GM18517 (cell line): ENCODE data around the gene TAF7.
"Not testable (repeated sequence)": the region's sequence is repeated elsewhere in the genome, so short reads cannot be mapped to it uniquely, and the experiment has no call there.

Experiments
- ATAC-seq: cut with Tn5 transposase; IDR thresholded peaks from one replicate; pipeline ENCODE4 v1.9.1; 2021; ENCODE audit warnings: mild to moderate bottlenecking, moderate library complexity; ENCODE audit not compliant: unreplicated experiment

TAF7 gene

DNA sequence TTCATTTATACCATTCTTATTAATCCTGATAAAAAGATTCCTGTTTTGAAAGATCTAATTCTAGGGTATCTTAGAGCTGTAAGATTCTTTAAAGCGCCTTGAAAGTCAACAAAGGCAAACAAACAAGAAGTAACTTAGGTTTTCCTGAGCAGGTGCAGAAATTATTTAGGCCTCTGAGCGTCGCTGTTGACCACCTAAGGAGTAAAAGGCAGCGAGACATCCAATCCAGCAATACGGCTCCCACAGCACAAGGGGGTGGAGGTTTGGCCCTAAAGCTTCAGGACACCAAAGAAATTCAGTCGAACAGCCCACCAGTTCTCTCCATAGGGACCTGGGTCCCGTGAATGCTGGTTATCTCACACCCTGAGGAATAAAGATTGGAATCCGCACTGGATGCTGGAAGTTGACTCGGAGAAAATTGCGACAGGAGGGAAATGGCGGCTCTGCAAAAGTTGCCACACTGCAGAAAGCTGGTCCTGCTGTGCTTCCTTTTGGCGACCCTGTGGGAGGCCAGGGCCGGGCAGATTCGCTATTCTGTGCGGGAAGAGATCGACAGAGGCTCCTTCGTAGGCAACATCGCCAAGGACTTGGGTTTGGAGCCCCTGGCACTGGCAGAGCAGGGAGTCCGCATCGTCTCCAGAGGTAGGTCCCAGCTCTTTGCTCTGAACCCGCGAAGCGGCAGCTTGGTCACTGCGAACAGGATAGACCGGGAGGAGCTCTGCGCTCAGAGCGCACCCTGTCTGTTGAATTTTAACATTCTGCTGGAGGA lies 18.1 kb upstream of the TAF7 start, which contains the start of gene PCDHGA2:
Gene PCDHGA2, plus strand, starts transcription at position 223 of the 769 bp plus-strand sequence.
- no peak for ATAC-seq

DNA sequence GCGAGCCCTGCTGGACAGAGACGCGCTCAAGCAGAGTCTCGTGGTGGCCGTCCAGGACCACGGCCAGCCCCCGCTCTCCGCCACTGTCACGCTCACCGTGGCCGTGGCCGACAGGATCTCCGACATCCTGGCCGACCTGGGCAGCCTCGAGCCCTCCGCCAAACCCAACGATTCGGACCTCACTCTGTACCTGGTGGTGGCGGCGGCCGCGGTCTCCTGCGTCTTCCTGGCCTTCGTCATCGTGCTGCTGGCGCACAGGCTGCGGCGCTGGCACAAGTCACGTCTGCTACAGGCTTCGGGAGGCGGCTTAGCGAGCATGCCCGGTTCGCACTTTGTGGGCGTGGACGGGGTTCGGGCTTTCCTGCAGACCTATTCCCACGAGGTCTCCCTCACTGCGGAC lies 12.0 kb upstream of the TAF7 start:
- ATAC-seq = not testable (repeated sequence)

DNA sequence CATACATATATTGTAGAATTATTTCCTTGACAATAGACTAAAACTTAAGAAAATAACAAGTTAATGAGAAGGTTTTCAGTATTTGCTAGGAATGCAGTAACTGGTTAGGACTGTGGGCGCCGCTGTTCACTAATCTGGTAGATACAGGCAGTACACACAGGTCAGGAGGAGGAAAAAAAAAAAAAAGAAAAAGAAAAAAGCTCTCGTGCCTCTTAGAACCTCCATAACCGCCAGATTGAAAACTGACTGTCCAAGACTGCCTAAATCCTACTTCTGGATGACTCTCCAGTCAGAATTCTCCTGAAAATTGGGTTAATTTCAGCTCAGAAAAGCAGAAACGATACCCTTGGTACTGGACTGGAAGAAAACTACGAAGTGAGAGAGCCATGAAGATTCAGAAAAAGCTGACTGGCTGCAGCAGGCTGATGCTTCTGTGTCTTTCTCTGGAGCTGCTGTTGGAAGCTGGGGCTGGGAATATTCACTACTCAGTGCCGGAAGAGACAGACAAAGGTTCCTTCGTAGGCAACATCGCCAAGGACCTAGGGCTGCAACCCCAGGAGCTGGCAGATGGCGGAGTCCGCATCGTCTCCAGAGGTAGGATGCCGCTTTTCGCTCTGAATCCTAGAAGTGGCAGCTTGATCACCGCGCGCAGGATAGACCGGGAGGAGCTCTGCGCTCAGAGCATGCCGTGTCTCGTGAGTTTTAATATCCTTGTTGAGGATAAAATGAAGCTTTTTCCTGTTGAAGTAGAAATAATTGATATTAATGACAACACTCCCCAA lies 9.9 kb upstream of the TAF7 start, which contains the start of gene PCDHGA1:
Gene PCDHGA1, plus strand, starts transcription at position 216 of the 782 bp plus-strand sequence.
- no peak for ATAC-seq

DNA sequence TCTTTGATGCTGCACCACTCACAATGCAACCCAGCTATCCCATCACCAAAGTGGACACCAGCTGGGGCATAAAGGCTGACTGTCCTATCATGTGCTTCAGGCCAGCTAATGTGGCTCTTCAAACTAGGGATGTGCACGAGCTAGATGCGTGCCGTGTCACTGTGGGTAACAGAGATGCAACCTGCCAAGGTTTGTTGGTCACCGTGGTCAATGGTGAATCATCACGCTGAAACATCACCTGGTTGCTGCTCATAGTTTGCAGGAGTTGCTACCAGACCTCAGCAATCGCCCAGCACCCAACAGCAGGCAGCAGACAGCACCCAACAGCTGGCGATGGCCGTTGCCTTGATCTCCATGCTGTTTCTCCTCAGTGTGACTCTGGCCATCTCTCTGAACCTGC lies 7.6 kb upstream of the TAF7 start:
- ATAC-seq = no peak

DNA sequence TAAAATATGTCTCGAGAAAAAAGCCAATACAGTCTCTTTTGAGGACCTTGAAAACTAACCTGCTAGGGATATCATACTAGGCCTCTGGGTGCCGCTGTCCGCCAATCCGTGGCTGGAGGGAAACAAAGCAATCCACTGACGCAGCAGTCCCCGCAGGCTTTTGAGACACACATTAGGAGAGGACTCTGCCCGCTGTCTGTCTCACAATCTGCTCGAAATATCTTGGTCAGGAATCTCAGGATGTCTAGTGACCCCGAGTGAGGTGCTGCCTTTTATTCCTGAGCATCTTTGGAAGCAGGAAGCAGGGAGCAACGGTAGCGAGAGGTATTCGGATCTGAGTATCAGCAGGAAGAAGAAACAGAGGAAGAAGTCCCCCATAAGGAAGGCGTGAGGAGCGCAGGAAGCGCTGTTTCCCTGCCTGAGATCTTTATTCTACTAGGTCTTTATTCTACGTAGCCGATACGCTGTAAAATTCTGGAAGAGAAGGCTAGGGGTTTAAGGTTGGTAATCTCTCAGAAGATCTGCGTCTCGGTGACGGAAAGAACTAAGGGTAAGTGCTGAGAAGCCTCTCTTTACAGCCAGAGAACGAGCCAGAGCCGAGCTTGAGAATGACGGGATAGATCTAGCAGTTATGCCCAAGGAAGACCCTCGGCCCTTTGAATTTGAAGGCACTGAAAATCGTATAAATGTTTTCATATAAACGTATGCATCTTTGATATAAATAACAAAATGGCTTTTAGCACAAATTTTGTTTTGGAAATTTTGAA lies 5.7 kb upstream of the TAF7 start:
- peak; percentile 45 for ATAC-seq

DNA sequence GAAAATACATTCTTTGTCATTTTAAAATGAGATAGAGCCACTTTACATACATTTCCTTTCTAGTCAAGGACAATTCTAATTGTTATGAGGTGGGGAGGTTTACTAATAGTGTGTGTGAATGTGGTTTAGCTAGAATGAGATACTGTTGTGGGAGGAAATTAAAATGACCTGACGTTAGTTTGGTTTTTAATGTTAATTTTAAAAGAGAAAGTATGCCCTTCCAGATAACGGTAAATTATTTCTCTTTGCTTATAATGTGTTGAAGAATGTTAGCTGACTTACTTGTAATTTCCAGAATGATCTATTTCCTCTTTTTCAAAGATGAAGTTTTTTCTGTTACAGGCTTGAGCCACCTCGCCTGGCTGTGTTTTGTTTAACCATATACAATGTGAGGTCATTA lies 1.7 kb upstream of the TAF7 start:
- no peak for ATAC-seq

DNA sequence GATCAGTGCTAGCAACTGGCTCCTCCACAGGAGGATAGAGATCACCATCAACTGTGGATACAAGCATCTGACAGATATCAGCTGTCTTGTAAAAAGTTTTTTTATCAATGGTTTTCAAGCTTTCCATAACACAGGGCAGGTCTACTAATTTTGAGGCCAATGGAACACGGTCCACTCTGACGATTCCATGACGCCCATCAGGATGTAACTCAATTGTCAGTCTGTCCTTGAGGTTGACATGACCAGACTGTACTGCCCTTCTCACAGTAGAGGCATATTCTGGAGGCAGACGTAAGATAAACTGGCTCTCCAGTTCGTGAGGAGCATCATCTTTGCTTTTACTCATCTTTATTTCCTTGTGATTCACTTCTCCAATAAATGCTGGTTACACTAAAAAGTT lies 885 bp downstream of the TAF7 start:
- ATAC-seq = no peak

DNA sequence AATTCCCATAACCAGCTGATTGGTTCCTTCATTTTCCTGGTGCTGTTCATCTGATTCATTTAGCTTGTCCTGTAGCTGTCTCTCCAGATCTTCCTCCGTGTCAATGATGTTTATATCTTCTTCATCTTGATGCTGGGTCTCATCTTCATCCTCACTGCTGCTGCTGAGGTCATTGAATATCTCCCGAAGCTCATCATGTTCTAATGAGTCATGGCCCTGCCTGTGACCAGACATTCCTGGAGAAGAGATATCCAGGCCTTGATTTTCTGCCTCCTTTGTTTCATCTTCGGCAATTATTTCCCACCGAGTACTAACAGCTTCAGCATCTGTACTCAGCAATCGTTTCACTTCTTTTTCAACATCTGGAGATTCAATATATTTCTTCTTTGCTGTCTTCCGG lies 1.4 kb downstream of the TAF7 start:
- ATAC-seq = no peak

DNA sequence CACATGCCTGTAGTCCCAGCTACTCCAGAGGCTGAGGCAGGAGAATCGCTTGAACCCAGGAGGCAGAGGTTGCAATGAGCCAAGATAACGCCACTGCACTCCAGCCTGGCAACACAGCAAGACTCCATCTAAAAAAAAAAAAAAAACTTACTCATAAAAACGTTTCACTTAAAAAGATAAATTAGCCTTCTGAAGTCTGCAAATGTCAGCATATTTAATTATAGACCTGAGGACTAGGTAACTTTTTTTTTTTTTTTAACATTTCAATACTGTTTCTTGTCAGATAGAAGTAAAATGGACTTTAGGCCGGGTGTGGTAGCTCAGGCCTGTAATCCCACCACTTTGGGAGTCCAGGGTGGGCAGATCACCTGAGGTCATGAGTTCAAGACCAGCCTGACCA lies 3.6 kb downstream of the TAF7 start:
- not testable (repeated sequence) for ATAC-seq

DNA sequence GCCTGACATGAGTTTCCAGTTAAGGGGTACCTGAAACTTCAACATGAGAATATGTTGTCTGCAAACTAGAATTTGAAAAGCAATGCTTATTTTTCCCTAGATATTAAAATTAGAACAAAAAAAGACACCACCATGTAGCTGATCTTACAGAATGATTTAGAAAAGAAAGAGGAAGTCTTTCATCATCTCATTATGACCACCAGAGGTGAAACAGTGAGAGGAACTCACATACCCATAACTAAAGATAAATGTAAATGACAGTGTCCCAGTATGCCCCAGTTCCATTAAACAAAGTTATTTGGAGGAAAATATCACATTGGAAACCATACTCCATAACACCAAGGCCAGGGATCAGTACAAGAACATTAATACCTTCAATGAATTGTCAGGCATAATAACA lies 6.9 kb downstream of the TAF7 start:
- ATAC-seq = no peak

DNA sequence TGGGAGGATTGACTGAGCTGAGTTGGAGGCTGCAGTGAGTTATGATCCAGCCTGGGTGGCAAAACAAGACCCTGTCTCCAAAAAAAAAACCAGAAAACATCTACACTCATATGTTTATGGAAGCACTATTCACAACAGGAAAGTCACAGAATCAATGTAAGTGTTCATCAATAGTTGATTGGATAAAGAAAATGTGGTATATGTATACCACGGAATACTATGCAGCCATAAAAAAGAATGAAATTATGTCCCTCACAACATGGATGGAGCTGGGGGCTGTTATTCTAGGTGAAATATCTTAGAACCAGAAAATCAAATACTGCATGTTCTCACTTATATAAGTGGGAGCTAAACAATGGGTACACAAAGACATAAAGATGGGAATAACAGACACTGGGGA lies 14.0 kb downstream of the TAF7 start:
- no peak for ATAC-seq

DNA sequence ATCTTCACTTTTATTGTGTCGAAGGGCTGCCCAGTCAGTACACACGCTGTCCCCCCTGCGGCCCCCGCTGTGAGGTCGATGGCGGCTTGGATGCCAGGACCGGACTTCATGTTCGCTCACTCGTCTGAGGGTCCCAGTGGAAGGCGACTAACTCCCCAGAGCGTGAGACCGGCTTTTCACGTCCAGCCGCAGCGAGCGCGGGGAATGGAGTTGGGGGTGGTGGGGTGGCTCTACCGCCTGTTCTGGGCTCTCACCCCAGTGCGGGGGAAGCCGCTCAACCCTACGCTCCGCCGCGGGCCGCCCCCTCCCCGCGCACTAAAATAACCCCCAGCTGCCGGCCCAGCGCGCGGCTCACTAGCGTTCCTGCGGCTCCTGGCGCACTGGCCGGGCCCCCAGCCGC lies 16.8 kb downstream of the TAF7 start, which contains the start of gene SLC25A2:
Gene SLC25A2, minus strand, starts transcription at position 294 of the 400 bp plus-strand sequence. Its CDS starts 184 bp downstream, at position 110.
- ATAC-seq = no peak

DNA sequence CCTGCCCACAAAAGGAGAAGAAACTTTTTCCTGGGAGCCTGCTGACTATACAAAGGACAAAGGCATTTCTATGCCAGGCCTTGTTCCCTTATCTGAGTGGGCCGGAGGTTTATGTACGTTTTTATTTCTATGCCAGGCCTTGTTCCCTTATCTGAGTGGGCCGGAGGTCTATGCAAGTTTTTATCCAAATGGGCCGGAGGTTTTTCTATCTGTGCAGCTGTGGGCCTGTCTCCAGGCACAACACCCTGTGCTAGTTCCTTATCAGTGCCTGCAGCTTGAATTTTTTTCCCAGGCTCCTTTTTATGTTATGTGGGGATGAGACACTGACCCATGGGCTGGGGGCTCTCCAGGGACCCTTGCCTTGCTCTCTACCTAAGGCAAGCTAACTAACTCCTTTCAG lies 22.2 kb downstream of the TAF7 start:
- ATAC-seq = no peak

DNA sequence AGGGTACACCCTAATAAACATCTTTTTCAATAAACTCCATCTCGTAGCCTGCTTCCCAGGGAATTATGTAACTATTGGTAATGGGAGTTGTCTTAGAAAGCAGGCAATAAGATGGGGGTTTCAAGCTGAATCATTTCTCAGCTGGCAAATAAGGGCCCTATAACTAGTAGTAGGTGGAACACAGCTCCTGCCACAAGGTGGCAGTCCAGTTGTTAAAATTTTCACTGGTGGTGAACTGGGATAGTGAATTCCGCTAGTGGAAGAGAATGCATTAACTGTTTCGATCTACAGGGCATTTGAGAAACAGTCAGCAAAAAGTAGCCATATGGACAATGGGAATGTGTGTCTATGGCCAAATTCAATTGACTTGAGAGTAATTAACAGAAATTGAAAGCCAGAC lies 47.7 kb downstream of the TAF7 start:
- ATAC-seq = no peak

DNA sequence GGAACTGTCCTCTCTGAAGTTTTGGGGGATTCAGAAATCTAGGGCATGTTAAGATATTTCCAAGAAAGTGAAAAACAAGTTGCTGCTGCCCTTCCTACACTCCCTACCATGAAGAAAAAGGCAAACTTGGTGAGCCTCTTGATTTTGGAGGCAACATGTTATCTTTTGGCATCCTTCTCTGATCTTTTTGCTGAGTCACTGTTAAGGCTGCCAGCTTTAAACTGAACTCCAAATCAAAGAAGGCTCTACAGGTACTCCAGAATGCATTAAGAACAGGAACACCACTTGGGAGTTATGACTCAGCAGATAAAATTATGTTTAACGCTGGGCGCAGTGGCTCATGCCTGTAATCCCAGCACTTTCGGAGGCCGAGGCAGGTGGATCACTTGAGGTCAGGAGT lies 51.4 kb downstream of the TAF7 start:
- ATAC-seq = no peak
